SK-N-SH treated with all-trans-retinoic acid at 6 μM for 48 hours (cell line): Measurements from ENCODE around the gene CACHD1.

Experiments used
- ATAC-seq: fragments of 200-7000 bp; cut with Tn5 transposase; 3 replicates; pipeline ENCODE4 v1.9.1; 2020; ENCODE audit warnings: mild to moderate bottlenecking, moderate library complexity
- ARNTL ChIP-seq: fragments of 450-650 bp; formaldehyde crosslinking; IDR thresholded peaks from 2 replicates; pipeline ENCODE4 v1.5.0; 2020; ENCODE audit warnings: low read depth, mild to moderate bottlenecking, moderate library complexity, borderline replicate concordance
- BACH2 ChIP-seq: fragments of 250-450 bp; sonication (Bioruptor Pico); IDR thresholded peaks from 2 replicates; pipeline ENCODE4 v1.9.0; 2021; ENCODE audit warnings: mild to moderate bottlenecking, borderline replicate concordance
- CSDC2 ChIP-seq: fragments of 250-450 bp; sonication (Bioruptor Pico); IDR thresholded peaks from 2 replicates; pipeline ENCODE4 v1.5.0; 2020; ENCODE audit warnings: mild to moderate bottlenecking, moderate library complexity
- ESRRG ChIP-seq: fragments of 250-450 bp; sonication (Bioruptor Pico); IDR thresholded peaks from 2 replicates; pipeline ENCODE4 v1.6.1; 2021; ENCODE audit warnings: mild to moderate bottlenecking
- GLIS3 ChIP-seq: fragments of 250-450 bp; sonication (Bioruptor Pico); IDR thresholded peaks from 2 replicates; pipeline ENCODE4 v1.5.0; 2020; ENCODE audit warnings: mild to moderate bottlenecking, moderate library complexity
- ISL1 ChIP-seq: fragments of 250-450 bp; sonication (Bioruptor Pico); IDR thresholded peaks from 2 replicates; pipeline ENCODE4 v2.1.2; 2022; ENCODE audit warnings: mild to moderate bottlenecking, moderate library complexity
- OSR1 ChIP-seq: fragments of 250-450 bp; sonication (Bioruptor Pico); IDR thresholded peaks from 2 replicates; pipeline ENCODE4 v1.8.0; 2022; ENCODE audit warnings: moderate library complexity, mild to moderate bottlenecking, inconsistent platforms
- SNAI2 ChIP-seq: fragments of 250-450 bp; sonication (Bioruptor Pico); IDR thresholded peaks from 2 replicates; pipeline ENCODE4 v1.5.0; 2020; ENCODE audit warnings: mild to moderate bottlenecking, moderate library complexity
- TCF4 ChIP-seq: fragments of 250-450 bp; sonication (Bioruptor Pico); IDR thresholded peaks from 2 replicates; pipeline ENCODE4 v1.8.0; 2021; ENCODE audit warnings: mild to moderate bottlenecking, moderate library complexity, borderline replicate concordance
- TOX ChIP-seq: fragments of 250-450 bp; sonication (Bioruptor Pico); IDR thresholded peaks from 2 replicates; pipeline ENCODE4 v1.8.0; 2021; ENCODE audit warnings: mild to moderate bottlenecking, moderate library complexity, borderline replicate concordance
- ZC3H10 ChIP-seq: fragments of 250-450 bp; sonication (Bioruptor Pico); IDR thresholded peaks from 2 replicates; pipeline ENCODE4 v1.5.1; 2021; ENCODE audit warnings: mild to moderate bottlenecking, moderate library complexity
- ZFP3 ChIP-seq: fragments of 250-450 bp; sonication (Bioruptor Pico); IDR thresholded peaks from 2 replicates; pipeline ENCODE4 v1.5.0; 2020; ENCODE audit warnings: mild to moderate bottlenecking, moderate library complexity
- ZFP30 ChIP-seq: fragments of 450-650 bp; formaldehyde crosslinking; IDR thresholded peaks from 2 replicates; pipeline ENCODE4 v1.5.0; 2022; ENCODE audit warnings: mild to moderate bottlenecking, moderate library complexity
- ZNF70 ChIP-seq: fragments of 450-650 bp; formaldehyde crosslinking; IDR thresholded peaks from 2 replicates; pipeline ENCODE4 v1.5.0; 2020; ENCODE audit warnings: mild to moderate bottlenecking, moderate library complexity
- ZNF8 ChIP-seq: fragments of 450-650 bp; formaldehyde crosslinking; IDR thresholded peaks from 2 replicates; pipeline ENCODE4 v1.5.0; 2020; ENCODE audit warnings: mild to moderate bottlenecking, moderate library complexity
- TF ChIP-seq, protein P1 (sequence below): fragments of 250-450 bp; sonication (Bioruptor Pico); IDR thresholded peaks from 2 replicates; pipeline ENCODE4 v1.5.0; 2020; ENCODE audit warnings: mild to moderate bottlenecking, moderate library complexity
- TF ChIP-seq, protein P2 (sequence below): fragments of 250-450 bp; sonication (Bioruptor Pico); IDR thresholded peaks from 2 replicates; pipeline ENCODE4 v1.8.0; 2021; ENCODE audit warnings: low read depth, mild to moderate bottlenecking, moderate library complexity, borderline replicate concordance
- TF ChIP-seq, protein P3 (sequence below): fragments of 250-450 bp; sonication (Bioruptor Pico); IDR thresholded peaks from 2 replicates; pipeline ENCODE4 v1.5.1; 2020; ENCODE audit warnings: low read depth, mild to moderate bottlenecking, moderate library complexity

The CACHD1 gene

DNA sequence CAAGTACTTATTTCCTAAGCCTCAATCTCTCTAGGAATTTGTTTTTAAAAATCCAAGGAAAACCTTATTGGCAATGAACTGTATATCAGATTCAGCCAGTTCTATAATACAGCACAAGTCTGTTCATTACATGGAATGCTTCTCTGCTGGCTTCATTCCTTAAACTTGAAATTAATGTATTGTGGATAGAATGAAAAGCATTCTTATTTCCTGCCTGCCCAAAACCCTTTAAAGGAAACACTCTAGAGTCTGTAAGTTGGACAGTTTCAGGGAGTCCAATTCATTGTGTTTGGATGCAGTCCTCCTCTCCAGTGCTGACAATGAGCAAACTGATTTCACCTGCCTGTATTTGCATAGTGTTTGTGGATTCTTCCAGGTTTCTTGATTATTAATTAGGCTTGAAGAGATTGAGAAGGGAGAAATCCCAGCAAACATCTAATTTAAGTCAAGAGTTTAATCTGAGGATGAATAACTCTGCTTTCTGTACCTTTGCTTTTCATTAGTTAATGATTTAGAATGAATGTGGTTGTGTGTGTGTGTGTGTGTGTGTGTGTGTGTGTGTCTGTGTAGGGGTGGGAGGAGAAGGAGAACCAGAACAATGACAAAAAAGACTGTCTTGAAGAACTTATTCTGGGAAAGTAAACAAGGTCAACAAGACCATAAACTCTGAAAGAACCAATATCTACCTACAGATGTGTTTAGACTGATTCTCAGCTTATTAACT, 61.2 kb downstream of the CACHD1 start:
- TF ChIP-seq ISL1 (CRISPR knock-in tag) (no peak), ZFP30 (no peak)
- ATAC-seq, result peak; percentile 46

DNA sequence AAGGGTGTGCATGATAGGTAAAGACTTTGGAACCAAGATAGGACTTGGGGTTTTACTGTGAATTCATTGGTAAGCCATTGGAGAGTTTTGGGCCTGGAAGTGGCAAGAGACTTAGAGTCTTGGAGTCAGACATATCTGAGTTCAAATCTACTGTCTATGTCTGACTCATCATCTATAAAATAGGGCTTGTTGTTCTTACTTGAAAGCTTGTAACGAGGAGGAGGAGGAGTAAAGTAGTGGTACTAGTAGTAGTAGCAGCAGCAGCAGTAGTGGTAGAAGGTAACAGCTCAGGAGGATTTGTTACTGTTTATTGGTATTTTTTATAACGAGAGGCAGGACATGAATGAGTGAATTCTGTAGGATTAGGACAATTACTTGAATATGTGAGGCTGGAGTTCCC, 62.7 kb downstream of the CACHD1 start:
- TF ChIP-seq ESRRG (CRISPR knock-in tag) (no peak), ZC3H10 (CRISPR knock-in tag) (no peak), GLIS3 (CRISPR knock-in tag) (no peak), CSDC2 (no peak), ISL1 (CRISPR knock-in tag) (no peak), ZNF70 (CRISPR knock-in tag) (no peak), ZNF8 (no peak), ARNTL (CRISPR knock-in tag) (no peak), TCF4 (CRISPR knock-in tag) (no peak), ZFP3 (CRISPR knock-in tag) (no peak), SNAI2 (CRISPR knock-in tag) (no peak)
- TF ChIP-seq, protein P1, sequence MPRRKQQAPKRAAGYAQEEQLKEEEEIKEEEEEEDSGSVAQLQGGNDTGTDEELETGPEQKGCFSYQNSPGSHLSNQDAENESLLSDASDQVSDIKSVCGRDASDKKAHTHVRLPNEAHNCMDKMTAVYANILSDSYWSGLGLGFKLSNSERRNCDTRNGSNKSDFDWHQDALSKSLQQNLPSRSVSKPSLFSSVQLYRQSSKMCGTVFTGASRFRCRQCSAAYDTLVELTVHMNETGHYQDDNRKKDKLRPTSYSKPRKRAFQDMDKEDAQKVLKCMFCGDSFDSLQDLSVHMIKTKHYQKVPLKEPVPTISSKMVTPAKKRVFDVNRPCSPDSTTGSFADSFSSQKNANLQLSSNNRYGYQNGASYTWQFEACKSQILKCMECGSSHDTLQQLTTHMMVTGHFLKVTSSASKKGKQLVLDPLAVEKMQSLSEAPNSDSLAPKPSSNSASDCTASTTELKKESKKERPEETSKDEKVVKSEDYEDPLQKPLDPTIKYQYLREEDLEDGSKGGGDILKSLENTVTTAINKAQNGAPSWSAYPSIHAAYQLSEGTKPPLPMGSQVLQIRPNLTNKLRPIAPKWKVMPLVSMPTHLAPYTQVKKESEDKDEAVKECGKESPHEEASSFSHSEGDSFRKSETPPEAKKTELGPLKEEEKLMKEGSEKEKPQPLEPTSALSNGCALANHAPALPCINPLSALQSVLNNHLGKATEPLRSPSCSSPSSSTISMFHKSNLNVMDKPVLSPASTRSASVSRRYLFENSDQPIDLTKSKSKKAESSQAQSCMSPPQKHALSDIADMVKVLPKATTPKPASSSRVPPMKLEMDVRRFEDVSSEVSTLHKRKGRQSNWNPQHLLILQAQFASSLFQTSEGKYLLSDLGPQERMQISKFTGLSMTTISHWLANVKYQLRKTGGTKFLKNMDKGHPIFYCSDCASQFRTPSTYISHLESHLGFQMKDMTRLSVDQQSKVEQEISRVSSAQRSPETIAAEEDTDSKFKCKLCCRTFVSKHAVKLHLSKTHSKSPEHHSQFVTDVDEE (CRISPR knock-in tag), result no peak
- TF ChIP-seq, protein P2, sequence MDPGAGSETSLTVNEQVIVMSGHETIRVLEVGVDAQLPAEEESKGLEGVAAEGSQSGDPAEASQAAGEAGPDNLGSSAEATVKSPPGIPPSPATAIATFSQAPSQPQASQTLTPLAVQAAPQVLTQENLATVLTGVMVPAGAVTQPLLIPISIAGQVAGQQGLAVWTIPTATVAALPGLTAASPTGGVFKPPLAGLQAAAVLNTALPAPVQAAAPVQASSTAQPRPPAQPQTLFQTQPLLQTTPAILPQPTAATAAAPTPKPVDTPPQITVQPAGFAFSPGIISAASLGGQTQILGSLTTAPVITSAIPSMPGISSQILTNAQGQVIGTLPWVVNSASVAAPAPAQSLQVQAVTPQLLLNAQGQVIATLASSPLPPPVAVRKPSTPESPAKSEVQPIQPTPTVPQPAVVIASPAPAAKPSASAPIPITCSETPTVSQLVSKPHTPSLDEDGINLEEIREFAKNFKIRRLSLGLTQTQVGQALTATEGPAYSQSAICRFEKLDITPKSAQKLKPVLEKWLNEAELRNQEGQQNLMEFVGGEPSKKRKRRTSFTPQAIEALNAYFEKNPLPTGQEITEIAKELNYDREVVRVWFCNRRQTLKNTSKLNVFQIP (CRISPR knock-in tag), result no peak

DNA sequence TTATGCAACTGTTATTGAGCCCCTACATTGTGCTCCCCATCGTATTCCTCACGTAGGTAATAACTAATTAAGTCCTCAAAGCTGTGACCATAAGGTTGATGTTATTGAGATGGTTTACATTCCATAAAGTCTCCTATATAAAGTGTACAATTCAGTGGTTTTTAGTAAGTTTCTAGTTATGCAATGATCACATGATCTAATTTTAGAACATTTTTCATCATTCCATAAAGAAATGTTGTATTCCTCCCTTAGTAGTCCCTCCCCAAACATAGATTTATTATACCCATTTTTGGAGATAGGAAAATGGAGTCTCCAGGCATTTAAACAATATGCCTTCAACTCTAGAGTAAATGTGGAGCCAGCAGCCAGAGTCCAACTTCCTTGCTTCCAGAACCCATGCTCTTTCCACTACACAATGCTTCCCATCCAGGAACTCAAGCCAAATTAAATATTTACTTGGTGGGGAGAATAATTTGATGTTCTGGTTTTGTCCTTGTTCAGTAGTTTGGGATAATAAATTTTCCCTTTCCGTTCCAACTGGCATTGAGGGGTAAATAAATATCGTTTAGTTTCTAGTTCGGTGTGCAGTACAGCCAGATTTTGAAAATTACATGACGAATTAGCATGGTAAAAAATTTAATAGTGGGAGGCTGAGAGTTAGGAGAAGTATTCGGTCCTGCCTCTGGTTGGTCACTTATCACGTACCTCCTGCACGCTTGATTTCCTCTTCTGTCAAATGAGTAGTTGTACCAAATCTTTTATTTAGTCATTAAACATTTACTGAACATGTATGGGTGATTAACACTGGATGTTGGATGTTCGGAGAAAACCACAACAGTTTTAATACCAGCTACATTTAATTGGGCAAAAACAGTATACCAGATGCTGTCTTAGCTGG, 66.3 kb downstream of the CACHD1 start:
- TF ChIP-seq GLIS3 (CRISPR knock-in tag), result no peak
- TF ChIP-seq ZFP30, result no peak
- TF ChIP-seq CSDC2, result no peak
- no peak for ATAC-seq

More for the DNA sequence above, 62.7 kb downstream of the CACHD1 start:
- no peak for ATAC-seq

DNA sequence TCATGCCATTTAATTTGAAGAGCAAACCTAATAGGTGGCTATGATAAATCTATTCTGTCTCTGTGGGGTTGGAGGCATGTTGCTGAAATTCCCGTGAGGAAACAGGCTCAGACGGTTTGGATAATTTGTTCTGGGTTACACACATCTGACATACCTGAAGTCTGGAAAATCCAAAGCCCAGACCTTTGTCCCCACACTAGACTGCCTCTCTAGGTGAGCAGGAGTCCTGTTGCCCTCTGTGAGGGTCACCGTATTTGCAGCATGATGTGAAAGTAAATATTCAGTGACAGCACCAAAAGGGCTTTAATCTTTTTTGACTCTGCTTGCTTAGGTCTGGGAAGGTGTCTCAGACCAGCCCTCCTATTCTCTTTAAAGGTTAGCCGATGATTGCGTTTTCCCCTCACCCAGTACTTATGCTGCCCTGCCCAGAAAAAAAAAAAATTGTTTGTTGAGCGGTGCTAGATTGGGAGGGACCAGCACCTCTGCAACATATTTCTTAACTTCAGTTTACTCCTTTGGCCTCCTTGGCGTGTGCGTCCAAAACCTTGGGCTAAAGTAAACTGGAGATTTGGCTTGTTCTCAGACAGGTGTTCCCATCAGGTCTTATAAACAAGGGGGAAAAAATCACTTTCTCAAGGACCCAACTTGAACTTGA, 67.0 kb downstream of the CACHD1 start:
- ATAC-seq, result no peak
- no peak for TF ChIP-seq ISL1 (CRISPR knock-in tag)
- no peak for TF ChIP-seq TOX (CRISPR knock-in tag)
- TF ChIP-seq, protein P3, sequence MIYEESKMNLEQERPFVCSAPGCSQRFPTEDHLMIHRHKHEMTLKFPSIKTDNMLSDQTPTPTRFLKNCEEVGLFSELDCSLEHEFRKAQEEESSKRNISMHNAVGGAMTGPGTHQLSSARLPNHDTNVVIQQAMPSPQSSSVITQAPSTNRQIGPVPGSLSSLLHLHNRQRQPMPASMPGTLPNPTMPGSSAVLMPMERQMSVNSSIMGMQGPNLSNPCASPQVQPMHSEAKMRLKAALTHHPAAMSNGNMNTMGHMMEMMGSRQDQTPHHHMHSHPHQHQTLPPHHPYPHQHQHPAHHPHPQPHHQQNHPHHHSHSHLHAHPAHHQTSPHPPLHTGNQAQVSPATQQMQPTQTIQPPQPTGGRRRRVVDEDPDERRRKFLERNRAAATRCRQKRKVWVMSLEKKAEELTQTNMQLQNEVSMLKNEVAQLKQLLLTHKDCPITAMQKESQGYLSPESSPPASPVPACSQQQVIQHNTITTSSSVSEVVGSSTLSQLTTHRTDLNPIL, result no peak
- no peak for TF ChIP-seq ZNF8
- no peak for TF ChIP-seq OSR1 (CRISPR knock-in tag)
- TF ChIP-seq ZFP30, result no peak

DNA sequence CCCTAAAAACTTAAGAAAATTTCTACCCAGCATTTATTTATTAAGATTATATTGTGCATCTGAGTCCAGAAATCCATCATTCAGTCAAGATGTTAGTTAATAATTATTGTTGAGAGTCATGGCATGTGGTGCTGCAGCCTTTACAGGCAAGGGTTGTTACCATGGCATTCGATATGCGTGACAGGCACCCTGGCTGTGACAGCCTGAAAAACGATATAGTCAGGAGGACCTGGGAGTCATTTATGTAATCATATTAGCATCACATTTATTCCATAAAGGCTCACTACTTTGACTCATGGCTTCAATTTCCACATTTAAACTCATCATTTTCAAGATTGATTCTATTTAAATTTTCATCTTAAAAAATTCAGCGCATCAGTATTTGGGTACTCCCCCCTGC, 68.0 kb downstream of the CACHD1 start:
- TF ChIP-seq GLIS3 (CRISPR knock-in tag), result no peak
- TF ChIP-seq BACH2 (CRISPR knock-in tag), result no peak
- TF ChIP-seq SNAI2 (CRISPR knock-in tag), result no peak
- no peak for TF ChIP-seq ZFP3 (CRISPR knock-in tag)
- TF ChIP-seq ZFP30, result no peak
- TF ChIP-seq OSR1 (CRISPR knock-in tag), result no peak
- ATAC-seq, result no peak
